HCT116 (cell line): ENCODE measurements around the gene ABL1. TPM values are rescaled to one million over a fixed set of nuclear protein-coding genes. Genes with fewer than 3 reads are reported as not detected.

Source experiments
- ATAC-seq: fragments of 200-7000 bp; cut with Tn5 transposase; 2 replicates; pipeline ENCODE4 v1.9.1; 2020; ENCODE audit warnings: mild to moderate bottlenecking, moderate library complexity
- BruUV-seq: library from RNA; stranded (reverse); fragments of 400-500 nt; replicated peaks from 2 replicates; lab custom pipeline; 2021; lab: Mats Ljungman, UMichigan
- CTCF ChIA-PET: fragments of 300-600 bp; sonication (Branson Sonifier 250); formaldehyde crosslinking; loops from one replicate; lab custom pipeline; 2021; ENCODE audit warnings: antibody characterized with exemption; lab: Charles Lee
- POLR2A ChIA-PET: fragments of 300-600, 350-600 bp; sonication (Branson Sonifier 250); formaldehyde crosslinking; loops from one replicate; lab custom pipeline; 2021; ENCODE audit warnings: antibody characterized with exemption; lab: Charles Lee
- RAD21 ChIA-PET, 2 experiments: fragments of 300-600 bp; sonication (Branson Sonifier 250); formaldehyde crosslinking; loops; one replicate each; lab custom pipeline; 2023; ENCODE audit warnings: low total read pairs in 2 of 2; ENCODE audit not compliant: uncharacterized antibody in 2 of 2, unreplicated experiment in 2 of 2, low non-redundant PET in 1 of 2; lab: Charles Lee
- DNase-seq: peaks from one replicate; pipeline ENCODE4 v3.0.0-alpha.2; 2010; ENCODE audit warnings: low read depth, low spot score
- H2AFZ ChIP-seq: fragments of 200-600 bp; shearing (Covaris generic), sonication (generic); 2 replicates; pipeline ENCODE4 v1.6.1; 2017; ENCODE audit warnings: low read depth, mixed run types, mixed read lengths, antibody characterized with exemption, low read length; ENCODE audit not compliant: poor library complexity, severe bottlenecking
- H3K27ac ChIP-seq: 2 replicates; pipeline ENCODE4 v1.5.1; 2012; ENCODE audit warnings: low read depth, low read length
- H3K27me3 ChIP-seq: fragments of 200-600 bp; sonication (generic); 2 replicates; pipeline ENCODE4 v1.6.1; 2016; ENCODE audit warnings: mixed run types, low read length, mixed read lengths; ENCODE audit not compliant: insufficient read depth
- H3K36me3 ChIP-seq, 2 experiments: fragments of 200-500 bp in 1 of 2; fragments of 200-600 bp in 1 of 2; sonication (Bioruptor generic) in 1 of 2; sonication (generic) in 1 of 2; 2 replicates each; pipeline versions ENCODE4 v1.5.1 to v1.6.1; 2014 to 2016; ENCODE audit warnings: low read length in 2 of 2, inconsistent platforms in 1 of 2, mixed read lengths in 1 of 2, mixed run types in 1 of 2; ENCODE audit not compliant: insufficient read depth in 2 of 2, control insufficient read depth in 1 of 2
- H3K4me1 ChIP-seq, 2 experiments: fragments of 200-600 bp in 1 of 2; sonication (generic) in 1 of 2; 2 replicates each; pipeline versions ENCODE4 v1.5.1 to v1.6.1; 2012 to 2017; ENCODE audit warnings: low read length in 2 of 2, inconsistent platforms in 1 of 2, mild to moderate bottlenecking in 1 of 2, mixed read lengths in 1 of 2, mixed run types in 1 of 2, moderate library complexity in 1 of 2; ENCODE audit not compliant: insufficient read depth in 2 of 2, control insufficient read depth in 1 of 2
- H3K4me2 ChIP-seq: fragments of 200-600 bp; sonication (generic); 2 replicates; pipeline ENCODE4 v1.6.1; 2017; ENCODE audit warnings: mixed run types, low read length, mixed read lengths
- H3K4me3 ChIP-seq, 2 experiments: fragments of 200-600 bp in 1 of 2; sonication (generic) in 1 of 2; replicated peaks in 1 of 2; 2 replicates each; pipeline ENCODE4 v1.5.1; 2011 to 2016; ENCODE audit warnings: low read length in 2 of 2, control low read depth in 1 of 2, low read depth in 1 of 2, mild to moderate bottlenecking in 1 of 2, mixed read lengths in 1 of 2, mixed run types in 1 of 2
- H3K79me2 ChIP-seq: fragments of 200-600 bp; sonication (generic); 2 replicates; pipeline ENCODE4 v1.6.1; 2017; ENCODE audit warnings: mild to moderate bottlenecking, mixed run types, low read length, moderate library complexity, mixed read lengths; ENCODE audit not compliant: insufficient read depth
- H3K9ac ChIP-seq: fragments of 200-600 bp; sonication (generic); 2 replicates; pipeline ENCODE4 v1.6.1; 2016; ENCODE audit warnings: low read length, mixed read lengths
- H3K9me2 ChIP-seq: fragments of 200-600 bp; sonication (generic), shearing (Covaris generic); 2 replicates; pipeline ENCODE4 v1.6.1; 2017; ENCODE audit warnings: mixed run types, mild to moderate bottlenecking, moderate library complexity; ENCODE audit not compliant: insufficient read depth
- H3K9me3 ChIP-seq, 2 experiments: fragments of 200-500 bp in 1 of 2; fragments of 200-600 bp in 1 of 2; sonication (Bioruptor generic) in 1 of 2; sonication (generic) in 1 of 2; 2 replicates each; pipeline ENCODE4 v1.6.1; 2014 to 2017; ENCODE audit warnings: low read length in 2 of 2, mixed read lengths in 2 of 2, inconsistent platforms in 1 of 2, low read depth in 1 of 2, mild to moderate bottlenecking in 1 of 2, mixed run types in 1 of 2, moderate library complexity in 1 of 2; ENCODE audit not compliant: control insufficient read depth in 1 of 2, insufficient read depth in 1 of 2
- H4K20me1 ChIP-seq: fragments of 200-600 bp; sonication (generic), shearing (Covaris generic); 2 replicates; pipeline ENCODE4 v1.6.1; 2017; ENCODE audit warnings: mixed run types, mild to moderate bottlenecking, moderate library complexity; ENCODE audit not compliant: insufficient read depth
- EGR1 ChIP-seq: IDR thresholded peaks from 2 replicates; pipeline ENCODE4 v1.6.1; 2012; ENCODE audit warnings: low read depth
- ELF1 ChIP-seq: IDR thresholded peaks from 2 replicates; pipeline ENCODE4 v1.6.1; 2012; ENCODE audit warnings: low read depth, borderline replicate concordance
- FOSL1 ChIP-seq: IDR thresholded peaks from 2 replicates; pipeline ENCODE4 v1.6.1; 2012; ENCODE audit warnings: low read depth
- JUND ChIP-seq: IDR thresholded peaks from 2 replicates; pipeline ENCODE4 v1.6.1; 2012
- POLR2A ChIP-seq: IDR thresholded peaks from 2 replicates; pipeline ENCODE4 v1.7.0; 2011; ENCODE audit warnings: borderline replicate concordance; ENCODE audit not compliant: insufficient read depth, insufficient read length; ENCODE audit errors: extremely low read depth
- RAD21 ChIP-seq: IDR thresholded peaks from 2 replicates; pipeline ENCODE4 v1.6.1; 2012; ENCODE audit warnings: low read depth, mild to moderate bottlenecking
- SIN3A ChIP-seq: IDR thresholded peaks from 2 replicates; pipeline ENCODE4 v1.6.1; 2012; ENCODE audit warnings: low read depth
- SP1 ChIP-seq: IDR thresholded peaks from 2 replicates; pipeline ENCODE4 v1.6.1; 2012; ENCODE audit warnings: low read depth
- SRF ChIP-seq: IDR thresholded peaks from 2 replicates; pipeline ENCODE4 v1.6.1; 2012; ENCODE audit warnings: low read depth
- YY1 ChIP-seq: IDR thresholded peaks from 2 replicates; pipeline ENCODE4 v1.6.1; 2011; ENCODE audit warnings: low read length, low read depth, moderate library complexity, mild to moderate bottlenecking; ENCODE audit not compliant: insufficient replicate concordance; ENCODE audit errors: extremely low read depth
- ZFX ChIP-seq: fragments of 450-650 bp; IDR thresholded peaks from 2 replicates; pipeline ENCODE4 v1.6.1; 2017
- intact Hi-C: fragments of 100-400 bp; cut with micrococcal nuclease; formaldehyde crosslinking; loops from 2 replicates; pipeline ENCODE4 v1.10.0; 2022
- total RNA-seq: library from RNA; stranded (reverse); gene quantifications from one replicate; pipeline ENCODE4 v1.2.1, GENCODE V29; 2021; ENCODE audit not compliant: unreplicated experiment
- TF ChIP-seq, protein P1 (sequence below): IDR thresholded peaks from 2 replicates; pipeline ENCODE4 v1.6.1; 2012
- TF ChIP-seq, protein P2 (sequence below): IDR thresholded peaks from 2 replicates; pipeline ENCODE4 v1.6.1; 2012
- TF ChIP-seq, protein P3 (sequence below): IDR thresholded peaks from 2 replicates; pipeline ENCODE4 v1.6.1; 2011; ENCODE audit warnings: mild to moderate bottlenecking, low read length, moderate library complexity; ENCODE audit not compliant: insufficient replicate concordance; ENCODE audit errors: extremely low read depth
- TF ChIP-seq, protein P4 (sequence below), 3 experiments: fragments of 200-600 bp in 1 of 3; sonication (generic) in 1 of 3; IDR thresholded peaks in 2 of 3; conservative IDR thresholded peaks in 1 of 3; 2 replicates each; pipeline ENCODE4 v1.5.1; 2012 to 2017; ENCODE audit warnings: low read depth in 2 of 3, low read length in 2 of 3, antibody characterized with exemption in 1 of 3, borderline replicate concordance in 1 of 3, control low read depth in 1 of 3, mild to moderate bottlenecking in 1 of 3, mixed read lengths in 1 of 3, mixed run types in 1 of 3, moderate library complexity in 1 of 3; ENCODE audit not compliant: insufficient read depth in 1 of 3

Gene ABL1
- total RNA-seq, 1 experiment from 2014 or later: 54.7 TPM

DNA sequence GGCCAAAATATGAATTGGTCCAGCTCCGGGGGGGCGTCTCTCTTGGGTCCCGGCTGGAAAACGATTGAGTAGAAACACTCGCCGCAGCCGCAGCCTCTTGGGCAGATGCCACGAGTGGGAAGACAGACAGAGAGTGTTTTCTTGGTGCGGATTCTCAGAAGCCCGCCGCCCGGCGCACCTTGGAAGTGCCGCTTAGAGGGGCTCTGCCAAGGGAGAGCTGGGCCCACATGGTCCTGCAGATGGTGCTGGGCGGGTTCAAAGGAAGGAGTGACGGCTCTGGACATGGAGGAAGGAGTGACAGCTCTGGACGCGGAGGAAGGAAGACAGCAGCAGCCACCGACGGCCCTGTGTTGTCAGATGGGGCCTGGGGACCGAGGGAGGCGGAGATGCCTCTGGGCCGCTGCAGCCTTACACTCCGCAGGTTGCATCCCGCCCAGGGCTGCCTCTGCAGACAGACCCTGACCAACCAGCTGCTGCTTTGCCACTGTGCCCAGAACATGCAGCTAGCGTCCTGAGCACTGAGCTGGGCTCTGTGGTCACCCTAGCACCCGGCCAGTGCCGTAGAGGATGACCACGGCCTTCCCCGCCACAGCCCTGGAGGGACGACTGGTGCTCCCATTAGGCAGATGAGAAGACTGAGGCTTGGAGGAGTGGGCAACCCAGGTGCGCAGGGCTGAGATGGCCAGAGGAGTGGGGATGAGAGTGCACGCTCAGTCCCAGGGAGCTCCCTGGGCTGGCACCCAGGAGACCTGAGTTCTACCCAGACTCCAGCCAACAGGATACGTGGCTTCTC lies 82.3 kb downstream of the ABL1 start:
- ChIA-PET RAD21 (no interaction called here), POLR2A (interaction anchor here (1.0 to 1.4 kb wide), 2 partner anchors 11 to 17 kb away, joined by 3 read pairs; no protein-coding TSS in a partner anchor), CTCF (no interaction called here)
- Histone ChIP-seq H3K36me3 (no peaks in the 10 kb centered on the region), H2AFZ (no peak overlapping the region), H3K27me3 (no peaks in the 10 kb centered on the region), H3K9ac (no peak overlapping the region), H3K9me2 (no peaks in the 10 kb centered on the region), H3K79me2 (no peaks in the 10 kb centered on the region), H3K9me3 (no peaks in the 10 kb centered on the region), H3K4me3 (no peak overlapping the region), H3K27ac (no peak overlapping the region), H4K20me1 (no peaks in the 10 kb centered on the region), H3K4me1 (no peaks in the 10 kb centered on the region), H3K4me2 (no peak overlapping the region)
- no TSS peak for BruUV-seq
- DNase-seq: no peak
- intact Hi-C loops: no loop called here
- TF ChIP-seq SP1 (no peak), SRF (no peak), EGR1 (no peak), JUND (no peak), POLR2A (no peak), YY1 (no peak), ZFX (no peak)
- TF ChIP-seq, protein P1, sequence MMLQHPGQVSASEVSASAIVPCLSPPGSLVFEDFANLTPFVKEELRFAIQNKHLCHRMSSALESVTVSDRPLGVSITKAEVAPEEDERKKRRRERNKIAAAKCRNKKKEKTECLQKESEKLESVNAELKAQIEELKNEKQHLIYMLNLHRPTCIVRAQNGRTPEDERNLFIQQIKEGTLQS: no peak
- TF ChIP-seq, protein P2, sequence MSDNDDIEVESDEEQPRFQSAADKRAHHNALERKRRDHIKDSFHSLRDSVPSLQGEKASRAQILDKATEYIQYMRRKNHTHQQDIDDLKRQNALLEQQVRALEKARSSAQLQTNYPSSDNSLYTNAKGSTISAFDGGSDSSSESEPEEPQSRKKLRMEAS: no peak
- no peak for ATAC-seq

DNA sequence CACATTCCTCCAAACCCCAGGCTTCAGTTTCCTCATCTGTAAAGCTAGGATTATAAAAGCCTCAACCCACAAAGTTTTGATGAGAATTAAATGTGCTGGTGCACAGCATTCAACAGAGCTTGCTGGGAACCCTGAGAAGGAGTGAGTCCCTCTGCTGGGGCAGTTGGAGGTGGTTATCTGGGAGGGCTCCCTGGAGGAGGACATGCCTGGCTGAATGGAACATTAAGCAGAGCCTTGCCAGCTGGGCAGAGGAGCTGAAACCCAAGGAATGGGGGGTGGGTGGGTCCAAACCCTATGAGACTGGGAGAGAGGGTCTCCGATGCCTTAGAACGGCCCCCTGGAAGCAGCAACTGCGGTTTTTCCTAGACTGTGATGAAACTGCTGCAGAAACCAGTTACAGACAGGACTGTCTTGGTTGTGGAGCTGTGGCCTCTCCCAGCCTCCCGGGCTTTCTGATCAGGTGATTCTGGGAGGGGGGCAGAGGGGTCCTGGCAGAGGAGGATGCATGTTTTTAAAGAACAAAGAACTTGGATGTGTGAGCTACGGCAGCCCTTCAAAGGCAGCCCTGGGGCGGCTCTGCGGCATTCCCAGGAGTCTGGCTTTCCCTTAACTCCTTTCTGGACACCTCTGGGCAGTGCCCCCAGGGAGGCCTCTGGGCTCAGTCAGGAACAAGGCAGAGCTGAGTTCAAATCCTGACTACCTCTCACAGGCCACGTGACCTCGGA lies 83.2 kb downstream of the ABL1 start:
- no peak overlapping the region for H3K4me3 ChIP-seq
- DNase-seq (no peak), ATAC-seq (no peak)
- H3K9me3 ChIP-seq: no peaks in the 10 kb centered on the region
- no peaks in the 10 kb centered on the region for H3K9me2 ChIP-seq
- ChIA-PET RAD21 (no interaction called here), CTCF (no interaction called here), POLR2A (interaction anchor here (1.0 to 1.4 kb wide), 2 partner anchors 10 to 16 kb away, joined by 3 read pairs; no protein-coding TSS in a partner anchor)
- H3K36me3 ChIP-seq: no peaks in the 10 kb centered on the region
- H3K27me3 ChIP-seq: no peaks in the 10 kb centered on the region
- no peak overlapping the region for H3K4me2 ChIP-seq
- H2AFZ ChIP-seq: no peak overlapping the region
- no peaks in the 10 kb centered on the region for H4K20me1 ChIP-seq
- H3K27ac ChIP-seq: no peak overlapping the region
- no TSS peak for BruUV-seq
- H3K9ac ChIP-seq: no peak overlapping the region
- H3K79me2 ChIP-seq: no peaks in the 10 kb centered on the region
- intact Hi-C loops: no loop called here
- H3K4me1 ChIP-seq: no peaks in the 10 kb centered on the region
- TF ChIP-seq, protein P3, sequence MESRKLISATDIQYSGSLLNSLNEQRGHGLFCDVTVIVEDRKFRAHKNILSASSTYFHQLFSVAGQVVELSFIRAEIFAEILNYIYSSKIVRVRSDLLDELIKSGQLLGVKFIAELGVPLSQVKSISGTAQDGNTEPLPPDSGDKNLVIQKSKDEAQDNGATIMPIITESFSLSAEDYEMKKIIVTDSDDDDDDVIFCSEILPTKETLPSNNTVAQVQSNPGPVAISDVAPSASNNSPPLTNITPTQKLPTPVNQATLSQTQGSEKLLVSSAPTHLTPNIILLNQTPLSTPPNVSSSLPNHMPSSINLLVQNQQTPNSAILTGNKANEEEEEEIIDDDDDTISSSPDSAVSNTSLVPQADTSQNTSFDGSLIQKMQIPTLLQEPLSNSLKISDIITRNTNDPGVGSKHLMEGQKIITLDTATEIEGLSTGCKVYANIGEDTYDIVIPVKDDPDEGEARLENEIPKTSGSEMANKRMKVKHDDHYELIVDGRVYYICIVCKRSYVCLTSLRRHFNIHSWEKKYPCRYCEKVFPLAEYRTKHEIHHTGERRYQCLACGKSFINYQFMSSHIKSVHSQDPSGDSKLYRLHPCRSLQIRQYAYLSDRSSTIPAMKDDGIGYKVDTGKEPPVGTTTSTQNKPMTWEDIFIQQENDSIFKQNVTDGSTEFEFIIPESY: no peak
- TF ChIP-seq SP1: no peak
- TF ChIP-seq YY1: no peak
- TF ChIP-seq SIN3A: no peak
- TF ChIP-seq, protein P4, sequence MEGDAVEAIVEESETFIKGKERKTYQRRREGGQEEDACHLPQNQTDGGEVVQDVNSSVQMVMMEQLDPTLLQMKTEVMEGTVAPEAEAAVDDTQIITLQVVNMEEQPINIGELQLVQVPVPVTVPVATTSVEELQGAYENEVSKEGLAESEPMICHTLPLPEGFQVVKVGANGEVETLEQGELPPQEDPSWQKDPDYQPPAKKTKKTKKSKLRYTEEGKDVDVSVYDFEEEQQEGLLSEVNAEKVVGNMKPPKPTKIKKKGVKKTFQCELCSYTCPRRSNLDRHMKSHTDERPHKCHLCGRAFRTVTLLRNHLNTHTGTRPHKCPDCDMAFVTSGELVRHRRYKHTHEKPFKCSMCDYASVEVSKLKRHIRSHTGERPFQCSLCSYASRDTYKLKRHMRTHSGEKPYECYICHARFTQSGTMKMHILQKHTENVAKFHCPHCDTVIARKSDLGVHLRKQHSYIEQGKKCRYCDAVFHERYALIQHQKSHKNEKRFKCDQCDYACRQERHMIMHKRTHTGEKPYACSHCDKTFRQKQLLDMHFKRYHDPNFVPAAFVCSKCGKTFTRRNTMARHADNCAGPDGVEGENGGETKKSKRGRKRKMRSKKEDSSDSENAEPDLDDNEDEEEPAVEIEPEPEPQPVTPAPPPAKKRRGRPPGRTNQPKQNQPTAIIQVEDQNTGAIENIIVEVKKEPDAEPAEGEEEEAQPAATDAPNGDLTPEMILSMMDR (IDR thresholded peaks at IDR 0.05 in 2 of 3, conservative IDR thresholded peaks at IDR 0.05 in 1 of 3; ENCODE audit: borderline replicate concordance in 1 of 3, insufficient read depth in 1 of 3, low read depth in 2 of 3, low read length in 2 of 3): no peak
- TF ChIP-seq FOSL1: no peak
- TF ChIP-seq RAD21: no peak
- no peak for TF ChIP-seq ELF1
- no peak for TF ChIP-seq SRF
- no peak for TF ChIP-seq JUND
